ENCODE measurements around the gene RPS28.
"Not testable (repeated sequence)": the region's sequence is repeated elsewhere in the genome, so short reads cannot be mapped to it uniquely, and the experiment has no call there.

The RPS28 gene

GRCh38 chr19:8342684-8343482, 21.6 kb downstream of the RPS28 start, which contains the start of gene KANK3:
Gene KANK3 (minus strand): TSS chr19:8343262. CDS start chr19:8337828, 5,434 bp downstream.
- peak; percentile 83 for DNase-seq (ENCODE audit: low read depth)

GRCh38 chr19:8343483-8343844, 22.2 kb downstream of the RPS28 start:
- no peak for DNase-seq (ENCODE audit: low read depth)

- not testable (repeated sequence) for DNase-seq (ENCODE audit: low read depth)
Observed at GRCh38 chr19:8349629-8350372, 28.5 kb downstream of the RPS28 start.

- DNase-seq (ENCODE audit: low read depth) = no peak
Observed at GRCh38 chr19:8352134-8352827, 31.0 kb downstream of the RPS28 start.

- not testable (repeated sequence) for DNase-seq (ENCODE audit: low read depth)
Observed at GRCh38 chr19:8352845-8353244, 31.5 kb downstream of the RPS28 start.

- no peak for DNase-seq (ENCODE audit: low read depth)
Observed at GRCh38 chr19:8355631-8356402, 34.5 kb downstream of the RPS28 start.

- DNase-seq (ENCODE audit: low read depth) = no peak
Observed at GRCh38 chr19:8357007-8357521, 35.8 kb downstream of the RPS28 start.

- DNase-seq (ENCODE audit: low read depth) = no peak
Observed at GRCh38 chr19:8358948-8359347, 37.7 kb downstream of the RPS28 start.

- no peak for DNase-seq (ENCODE audit: low read depth)
Observed at GRCh38 chr19:8360196-8360595, 38.9 kb downstream of the RPS28 start.

GRCh38 chr19:8361921-8362793, 40.9 kb downstream of the RPS28 start:
- DNase-seq (ENCODE audit: low read depth) = no peak

- peak; percentile 47 for DNase-seq (ENCODE audit: low read depth)
Observed at GRCh38 chr19:8363803-8364771, 42.8 kb downstream of the RPS28 start, which contains the start of gene ANGPTL4. Gene ANGPTL4 (plus strand): TSS chr19:8364155. CDS start chr19:8364322, 167 bp downstream.

- DNase-seq (ENCODE audit: low read depth) = no peak
Observed at GRCh38 chr19:8366121-8366581, 44.9 kb downstream of the RPS28 start.

GRCh38 chr19:8366961-8367326, 45.6 kb downstream of the RPS28 start:
- no peak for DNase-seq (ENCODE audit: low read depth)

GRCh38 chr19:8367327-8368001, 46.2 kb downstream of the RPS28 start:
- DNase-seq (ENCODE audit: low read depth) = no peak

- no peak for DNase-seq (ENCODE audit: low read depth)
Observed at GRCh38 chr19:8370176-8371010, 49.1 kb downstream of the RPS28 start.

GRCh38 chr19:8371011-8371804, 49.9 kb downstream of the RPS28 start:
- DNase-seq (ENCODE audit: low read depth) = no peak
